Measurements from ENCODE around the gene BPHL.
A peak's percentile ranks its signal among the peaks of the same experiment; 100 is the strongest.
"Not testable (repeated sequence)": the region's sequence is repeated elsewhere in the genome, so short reads cannot be mapped to it uniquely, and the experiment has no call there.

The BPHL gene

GRCh38 chr6:3178666-3179065 is 60.2 kb downstream of the BPHL start:
- not testable (repeated sequence) for DNase-seq

GRCh38 chr6:3179945-3180344 is 61.4 kb downstream of the BPHL start:
- DNase-seq, result not testable (repeated sequence)

- no peak for DNase-seq
Observed at GRCh38 chr6:3181105-3181504, 62.6 kb downstream of the BPHL start.

GRCh38 chr6:3183066-3183465 is 64.6 kb downstream of the BPHL start:
- no peak for DNase-seq

- no peak for DNase-seq
Observed at GRCh38 chr6:3186974-3187382, 68.5 kb downstream of the BPHL start.

- DNase-seq, result no peak
Observed at GRCh38 chr6:3188262-3188661, 69.8 kb downstream of the BPHL start.

- not testable (repeated sequence) for DNase-seq
Observed at GRCh38 chr6:3189192-3189591, 70.7 kb downstream of the BPHL start.

GRCh38 chr6:3190056-3190455 is 71.5 kb downstream of the BPHL start:
- no peak for DNase-seq

GRCh38 chr6:3190779-3191178 is 72.3 kb downstream of the BPHL start:
- no peak for DNase-seq

GRCh38 chr6:3193102-3193849 is 74.8 kb downstream of the BPHL start:
- DNase-seq, result no peak

- DNase-seq, result peak; percentile 52
Observed at GRCh38 chr6:3194535-3195419, 76.3 kb downstream of the BPHL start.

- no peak for DNase-seq
Observed at GRCh38 chr6:3195420-3195694, 76.8 kb downstream of the BPHL start.

GRCh38 chr6:3195695-3196497 is 77.4 kb downstream of the BPHL start:
- no peak for DNase-seq

GRCh38 chr6:3196770-3197169 is 78.3 kb downstream of the BPHL start:
- DNase-seq, result no peak

- not testable (repeated sequence) for DNase-seq
Observed at GRCh38 chr6:3197734-3198133, 79.2 kb downstream of the BPHL start.

- DNase-seq, result no peak
Observed at GRCh38 chr6:3199382-3199781, 80.9 kb downstream of the BPHL start.

- no peak for DNase-seq
Observed at GRCh38 chr6:3200682-3201081, 82.2 kb downstream of the BPHL start.

- no peak for DNase-seq
Observed at GRCh38 chr6:3201388-3201787, 82.9 kb downstream of the BPHL start.
